Breast epithelium (tissue), 4 donors: ENCODE results near the gene MAD1L1. TPM values are rescaled to one million over a fixed set of nuclear protein-coding genes. Genes with fewer than 3 reads are reported as not detected.

Source experiments
- DNase-seq, 2 donors: peaks; one replicate each; pipeline ENCODE4 v3.0.0-alpha.2; 2019; ENCODE audit warnings: low spot score in 2 of 2
- H3K27ac ChIP-seq, 2 donors: fragments of 200-600 bp; sonication (generic) in 1 of 2; one replicate each; pipeline ENCODE4 v1.5.1; 2016 to 2019; ENCODE audit warnings: mild to moderate bottlenecking in 1 of 2
- H3K27me3 ChIP-seq, 2 donors: fragments of 200-600 bp; sonication (generic) in 1 of 2; one replicate each; pipeline versions ENCODE4 v1.5.1 to v1.6.0; 2017 to 2019; ENCODE audit warnings: control low read depth in 1 of 2, mild to moderate bottlenecking in 1 of 2
- H3K36me3 ChIP-seq: fragments of 200-600 bp; one replicate; pipeline ENCODE4 v1.5.1; 2019
- H3K4me1 ChIP-seq, 2 donors: fragments of 200-600 bp; sonication (generic); one replicate each; pipeline ENCODE4 v1.5.1; 2016 to 2019; ENCODE audit warnings: control low read depth in 1 of 2
- H3K4me3 ChIP-seq, 3 donors: fragments of 200-600 bp; sonication (generic); 1 replicate in 2 of 3; 2 replicates in 1 of 3; pipeline ENCODE4 v1.5.1; 2016 to 2019; ENCODE audit warnings: mild to moderate bottlenecking in 3 of 3, moderate library complexity in 2 of 3
- H3K9me3 ChIP-seq, 2 donors: fragments of 200-600 bp; sonication (generic) in 1 of 2; one replicate each; pipeline ENCODE4 v1.5.1; 2016 to 2019; ENCODE audit warnings: control low read depth in 1 of 2
- POLR2A ChIP-seq: fragments of 450-650 bp; IDR thresholded peaks from one replicate; pipeline ENCODE4 v1.6.1; 2016; ENCODE audit warnings: antibody characterized with exemption, mild to moderate bottlenecking, moderate library complexity
- POLR2AphosphoS5 ChIP-seq, 3 donors: sonication (generic); formaldehyde crosslinking; IDR thresholded peaks; one replicate each; pipeline ENCODE4 v1.6.1; 2017; ENCODE audit warnings: antibody characterized with exemption in 3 of 3
- intact Hi-C: fragments of 100-400 bp; cut with DNase I; formaldehyde crosslinking; loops from one replicate; pipeline ENCODE4 v1.15.1; 2023; ENCODE audit warnings: low total_unique reads
- total RNA-seq, 3 donors: library from RNA; depleted of rRNA; stranded (reverse); fragments of >200 nt; gene quantifications; one replicate each; pipeline ENCODE4 v1.1.0, GENCODE V29; 2016
- TF ChIP-seq, protein P1 (sequence below), 3 donors: fragments of 450-650 bp; IDR thresholded peaks; one replicate each; pipeline ENCODE4 v1.5.1; 2016 to 2017; ENCODE audit warnings: antibody characterized with exemption in 3 of 3, mild to moderate bottlenecking in 3 of 3, moderate library complexity in 3 of 3

MAD1L1 gene
- total RNA-seq, 3 donors from 2014 or later, result 27.7 to 33.9 (median 28.8) TPM

DNA sequence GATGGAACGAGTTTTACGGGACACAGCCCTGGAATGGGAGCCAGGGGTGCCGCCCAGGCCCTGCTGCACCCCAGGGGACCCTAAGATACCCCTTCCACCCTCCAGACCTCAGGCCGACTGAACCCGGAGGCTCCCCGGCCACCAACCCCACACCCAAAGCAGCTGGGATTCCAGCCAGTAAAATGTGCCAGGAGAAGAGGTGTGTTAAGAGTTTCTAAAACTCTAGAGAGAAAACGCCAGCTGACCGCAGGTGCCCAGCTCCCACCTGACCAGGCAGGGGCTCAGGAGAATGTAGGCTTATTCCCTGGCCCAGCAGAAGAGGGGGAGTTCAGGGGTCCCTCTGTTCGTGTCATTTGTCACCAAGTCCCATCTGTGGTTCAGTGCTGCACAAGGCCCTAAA, 26.7 kb upstream of the MAD1L1 start:
- Histone ChIP-seq H3K27ac (no peak overlapping the region), H3K9me3 (no peaks in the 10 kb centered on the region), H3K27me3 (no peaks in the 10 kb centered on the region), H3K4me1 (no peaks in the 10 kb centered on the region), H3K4me3 (no peak overlapping the region), H3K36me3 (no peaks in the 10 kb centered on the region)
- intact Hi-C loops, result no loop called here
- DNase-seq, result no peak
- TF ChIP-seq, protein P1, sequence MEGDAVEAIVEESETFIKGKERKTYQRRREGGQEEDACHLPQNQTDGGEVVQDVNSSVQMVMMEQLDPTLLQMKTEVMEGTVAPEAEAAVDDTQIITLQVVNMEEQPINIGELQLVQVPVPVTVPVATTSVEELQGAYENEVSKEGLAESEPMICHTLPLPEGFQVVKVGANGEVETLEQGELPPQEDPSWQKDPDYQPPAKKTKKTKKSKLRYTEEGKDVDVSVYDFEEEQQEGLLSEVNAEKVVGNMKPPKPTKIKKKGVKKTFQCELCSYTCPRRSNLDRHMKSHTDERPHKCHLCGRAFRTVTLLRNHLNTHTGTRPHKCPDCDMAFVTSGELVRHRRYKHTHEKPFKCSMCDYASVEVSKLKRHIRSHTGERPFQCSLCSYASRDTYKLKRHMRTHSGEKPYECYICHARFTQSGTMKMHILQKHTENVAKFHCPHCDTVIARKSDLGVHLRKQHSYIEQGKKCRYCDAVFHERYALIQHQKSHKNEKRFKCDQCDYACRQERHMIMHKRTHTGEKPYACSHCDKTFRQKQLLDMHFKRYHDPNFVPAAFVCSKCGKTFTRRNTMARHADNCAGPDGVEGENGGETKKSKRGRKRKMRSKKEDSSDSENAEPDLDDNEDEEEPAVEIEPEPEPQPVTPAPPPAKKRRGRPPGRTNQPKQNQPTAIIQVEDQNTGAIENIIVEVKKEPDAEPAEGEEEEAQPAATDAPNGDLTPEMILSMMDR (IDR thresholded peaks at IDR 0.05), result no peak
- TF ChIP-seq POLR2A, result no peak
- TF ChIP-seq POLR2AphosphoS5 (IDR thresholded peaks at IDR 0.05), result no peak

DNA sequence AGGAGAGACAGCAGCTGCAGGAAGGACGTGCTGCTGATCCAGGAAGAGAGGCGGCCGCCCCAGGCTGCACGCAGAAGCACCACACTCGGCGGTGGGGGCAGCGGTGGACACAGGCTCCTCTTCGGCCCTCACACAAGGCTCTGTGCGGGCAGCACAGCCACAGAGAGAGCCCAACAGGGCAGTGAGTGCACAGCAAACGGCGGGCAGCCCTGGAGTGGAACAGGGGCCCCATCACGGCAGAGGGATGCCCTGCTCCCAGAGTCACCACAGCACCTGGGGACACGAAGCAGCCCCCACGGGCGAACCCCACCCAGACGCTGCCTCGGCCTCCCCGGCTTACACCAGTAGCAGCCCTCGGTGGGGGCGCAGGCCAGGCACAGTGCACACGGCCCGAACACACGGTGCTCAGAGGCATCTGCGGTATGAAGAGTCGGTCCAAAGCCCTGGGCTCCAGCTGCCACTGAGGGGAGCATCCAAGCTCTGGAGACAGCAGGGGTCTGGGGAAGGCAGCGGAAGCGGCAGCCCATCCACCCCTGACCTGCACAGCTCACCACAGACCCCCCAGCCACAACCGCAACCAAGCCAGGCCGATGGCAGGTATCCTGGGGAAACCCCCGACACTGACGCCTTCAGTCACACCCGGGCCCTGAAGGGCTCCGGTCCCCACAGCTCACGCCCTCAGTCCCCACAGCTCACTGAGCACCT, 26.1 kb upstream of the MAD1L1 start:
- TF ChIP-seq, protein P1 (IDR thresholded peaks at IDR 0.05), result no peak
- no peak for TF ChIP-seq POLR2AphosphoS5 (IDR thresholded peaks at IDR 0.05)
- no peak for TF ChIP-seq POLR2A
- intact Hi-C loops, result no loop called here
- no peaks in the 10 kb centered on the region for H3K36me3 ChIP-seq
- H3K9me3 ChIP-seq, result no peaks in the 10 kb centered on the region
- no peaks in the 10 kb centered on the region for H3K27me3 ChIP-seq
- no peak for DNase-seq
- no peaks in the 10 kb centered on the region for H3K4me1 ChIP-seq
- H3K4me3 ChIP-seq, result no peak overlapping the region
- no peak overlapping the region for H3K27ac ChIP-seq

DNA sequence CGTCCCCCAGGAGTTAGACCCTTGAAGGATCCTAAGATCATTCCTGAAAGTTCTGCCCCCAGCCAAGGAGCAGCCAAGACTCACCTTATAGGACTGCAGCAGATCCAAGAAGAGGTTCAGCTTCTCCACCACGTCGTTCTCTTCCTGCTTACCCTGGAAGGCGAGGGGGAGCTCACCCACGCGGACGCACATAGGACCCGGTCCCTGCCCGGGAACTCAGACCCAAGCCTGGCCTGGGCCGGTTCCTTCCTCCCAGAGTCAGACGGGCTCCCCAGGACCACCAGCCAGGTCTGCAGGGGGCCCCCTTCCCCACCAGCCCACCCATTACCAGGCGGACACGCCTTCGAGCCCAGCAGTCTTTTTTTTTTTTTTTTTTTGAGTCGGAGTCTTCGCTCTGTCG, 24.9 kb upstream of the MAD1L1 start:
- Histone ChIP-seq H3K27me3 (no peaks in the 10 kb centered on the region), H3K4me1 (no peaks in the 10 kb centered on the region), H3K9me3 (no peaks in the 10 kb centered on the region), H3K27ac (no peak overlapping the region), H3K36me3 (no peaks in the 10 kb centered on the region), H3K4me3 (no peak overlapping the region)
- intact Hi-C loops, result no loop called here
- DNase-seq, result no peak
- TF ChIP-seq POLR2AphosphoS5 (IDR thresholded peaks at IDR 0.05), result no peak
- TF ChIP-seq POLR2A, result no peak
- TF ChIP-seq, protein P1 (IDR thresholded peaks at IDR 0.05), result no peak

DNA sequence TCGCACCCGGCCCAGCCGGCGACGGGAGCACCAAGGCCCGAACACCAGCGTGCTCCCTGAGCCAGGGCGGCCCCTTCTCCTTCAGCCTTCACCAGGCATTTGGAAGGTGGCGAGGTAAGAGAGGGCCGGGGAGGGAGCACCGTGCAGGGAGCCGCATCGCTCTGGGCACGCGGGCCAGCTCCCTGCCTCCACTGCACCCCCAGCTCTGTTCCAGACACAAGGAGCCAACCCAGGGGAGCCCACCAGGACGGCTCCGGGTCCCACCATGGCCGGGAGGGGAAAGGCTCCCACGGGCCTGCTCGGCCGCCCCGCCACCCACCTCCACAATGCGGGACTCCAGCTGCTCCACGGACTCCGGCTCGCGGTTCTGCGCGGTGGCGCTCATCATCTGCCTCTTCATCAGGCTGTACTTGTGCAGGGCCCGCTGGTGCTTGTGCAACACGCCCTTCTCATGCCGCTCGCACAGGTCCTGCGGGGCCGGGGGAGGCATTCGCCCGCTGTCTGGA, 24.4 kb upstream of the MAD1L1 start:
- Histone ChIP-seq H3K9me3 (no peaks in the 10 kb centered on the region), H3K4me3 (no peak overlapping the region), H3K4me1 (no peaks in the 10 kb centered on the region), H3K27ac (no peak overlapping the region), H3K36me3 (no peaks in the 10 kb centered on the region), H3K27me3 (no peaks in the 10 kb centered on the region)
- TF ChIP-seq POLR2AphosphoS5 (IDR thresholded peaks at IDR 0.05), result no peak
- no peak for DNase-seq
- intact Hi-C loops, result no loop called here

DNA sequence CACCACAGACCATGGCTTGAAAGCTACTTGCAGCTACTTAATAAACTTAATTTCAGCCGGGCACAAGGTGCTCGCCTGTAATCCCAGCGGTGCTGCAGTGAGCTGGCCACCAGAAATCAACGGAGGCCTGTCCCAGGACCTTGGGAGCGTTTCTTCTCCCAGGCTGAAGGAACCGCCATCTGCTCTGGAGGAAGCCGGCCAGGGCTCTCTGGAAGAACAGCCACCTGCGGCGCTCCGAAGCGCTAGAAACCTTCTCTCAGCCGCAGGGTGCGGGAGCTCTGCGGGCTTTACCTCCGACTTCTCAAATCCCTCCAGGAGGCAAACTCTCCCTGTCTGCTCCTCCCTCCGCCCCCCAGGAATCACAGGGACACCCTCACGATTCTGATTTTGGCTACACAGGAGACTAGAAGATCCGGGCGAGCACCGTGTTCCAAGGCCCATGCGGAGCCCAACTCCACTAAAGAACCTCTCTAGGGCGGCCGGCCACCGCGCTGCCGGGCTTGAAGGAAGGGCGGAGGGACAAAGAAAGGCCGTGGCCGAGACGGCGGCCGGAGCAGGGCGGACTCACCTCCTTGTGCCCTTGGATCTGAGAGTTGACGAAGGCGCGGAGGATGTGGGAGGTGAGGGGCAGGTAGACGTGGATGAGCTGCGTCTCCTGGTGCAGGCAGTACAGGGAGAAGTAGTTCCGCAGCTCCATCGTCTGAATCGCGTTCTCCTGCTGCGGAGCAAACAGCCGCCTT, 23.7 kb upstream of the MAD1L1 start:
- no peaks in the 10 kb centered on the region for H3K4me1 ChIP-seq
- no peak overlapping the region for H3K4me3 ChIP-seq
- no peaks in the 10 kb centered on the region for H3K27me3 ChIP-seq
- no peak for DNase-seq
- no peaks in the 10 kb centered on the region for H3K36me3 ChIP-seq
- H3K27ac ChIP-seq, result no peak overlapping the region
- no peaks in the 10 kb centered on the region for H3K9me3 ChIP-seq
- TF ChIP-seq POLR2AphosphoS5 (IDR thresholded peaks at IDR 0.05) (no peak), POLR2A (no peak)
- TF ChIP-seq, protein P1 (IDR thresholded peaks at IDR 0.05), result no peak
- intact Hi-C loops, result no loop called here
